ENCODE measurements around the gene RPL36.

Gene RPL36

GRCh38 chr19:5671600-5671999 lies 18.5 kb upstream of the RPL36 start:
- no peak for DNase-seq

DNA sequence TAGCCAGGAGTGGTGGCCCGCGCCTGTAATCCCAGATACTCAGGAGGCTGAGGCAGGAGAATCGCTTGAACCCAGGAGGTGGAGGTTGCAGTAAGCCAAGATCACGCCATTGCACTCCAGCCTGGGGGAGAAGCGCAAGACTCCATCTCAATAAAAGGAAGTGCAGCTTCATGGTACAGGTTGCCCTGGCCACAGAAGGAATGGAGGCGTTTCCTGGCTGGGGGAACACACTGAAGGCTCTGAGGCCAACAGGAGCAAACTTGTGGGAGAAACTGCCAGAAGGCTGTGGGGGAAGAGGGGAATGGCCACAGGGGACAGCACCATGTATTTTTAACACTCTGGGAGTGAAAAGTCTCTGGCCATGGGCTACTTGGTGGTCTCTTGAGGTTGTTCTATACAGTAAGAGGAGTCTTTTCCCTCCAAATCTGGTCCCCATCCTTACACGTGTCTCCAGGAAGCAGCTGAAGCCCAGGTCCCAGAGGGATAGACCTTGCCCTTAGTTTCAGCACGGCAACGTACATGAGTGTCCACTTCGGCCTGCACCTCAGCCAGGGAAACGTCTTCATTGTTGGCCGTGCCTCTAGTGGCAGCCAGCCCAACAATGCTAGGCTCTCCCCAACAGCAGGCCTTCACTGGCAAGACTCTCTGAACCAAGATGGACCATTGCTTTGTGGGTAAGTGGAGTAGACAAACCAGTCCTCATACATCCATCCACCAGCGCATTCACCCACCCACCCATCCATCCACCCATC lies 17.2 kb upstream of the RPL36 start:
- DNase-seq = no peak

- DNase-seq = no peak
Measured at GRCh38 chr19:5673752-5674151, 16.3 kb upstream of the RPL36 start.

GRCh38 chr19:5674714-5675113 lies 15.4 kb upstream of the RPL36 start:
- no peak for DNase-seq

DNA sequence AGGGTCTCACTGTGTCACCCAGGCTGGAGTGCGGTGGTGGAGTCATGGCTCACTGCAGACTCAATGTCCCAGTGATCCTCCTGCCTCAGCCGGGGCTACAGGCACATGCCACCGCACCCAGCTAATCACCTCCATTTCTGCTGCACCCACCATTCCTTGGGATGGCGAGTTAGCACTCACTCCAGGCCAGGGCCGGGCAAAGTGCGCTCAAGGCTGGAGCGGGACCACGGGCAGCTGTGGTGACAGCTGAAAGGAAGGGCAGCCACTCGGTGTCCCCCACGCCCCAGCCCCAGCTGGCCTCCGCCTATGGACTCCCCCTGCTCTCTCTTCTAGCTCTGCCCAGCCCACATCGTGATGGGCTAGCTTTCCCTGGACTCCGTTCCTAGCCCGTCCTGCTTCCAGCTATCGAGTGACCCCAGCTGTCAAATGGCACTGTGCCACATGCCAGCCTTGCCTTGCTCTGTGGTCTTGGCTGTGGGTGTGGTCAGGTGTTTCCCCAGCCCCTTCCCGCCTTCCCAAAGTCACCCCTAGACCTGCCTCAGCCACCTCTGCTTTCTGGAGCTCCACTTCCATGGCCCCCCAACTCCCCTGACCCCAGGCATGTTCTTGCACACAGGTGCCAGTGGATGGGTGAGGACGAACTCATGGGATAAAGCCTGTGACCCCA lies 13.9 kb upstream of the RPL36 start:
- no peak for DNase-seq

DNA sequence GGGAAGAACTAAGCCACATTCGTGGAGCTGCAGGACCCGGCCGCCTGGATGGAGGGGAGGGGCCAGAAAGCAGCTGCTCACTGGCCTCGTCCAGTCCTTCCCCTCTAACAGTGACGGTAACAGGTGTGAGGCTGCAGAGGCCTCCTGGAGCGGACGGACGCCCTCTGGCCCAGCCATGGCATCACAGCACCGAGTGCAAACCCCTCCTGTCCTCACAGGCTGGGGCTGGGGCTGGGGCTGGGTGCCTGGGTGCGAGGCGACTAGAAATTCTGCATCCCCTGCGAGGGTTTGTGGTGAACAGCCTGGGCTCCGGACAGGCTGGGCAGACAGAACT lies 13.4 kb upstream of the RPL36 start:
- no peak for DNase-seq

GRCh38 chr19:5677136-5677535 lies 13.0 kb upstream of the RPL36 start:
- no peak for DNase-seq

GRCh38 chr19:5677580-5677979 lies 12.5 kb upstream of the RPL36 start:
- no peak for DNase-seq

DNA sequence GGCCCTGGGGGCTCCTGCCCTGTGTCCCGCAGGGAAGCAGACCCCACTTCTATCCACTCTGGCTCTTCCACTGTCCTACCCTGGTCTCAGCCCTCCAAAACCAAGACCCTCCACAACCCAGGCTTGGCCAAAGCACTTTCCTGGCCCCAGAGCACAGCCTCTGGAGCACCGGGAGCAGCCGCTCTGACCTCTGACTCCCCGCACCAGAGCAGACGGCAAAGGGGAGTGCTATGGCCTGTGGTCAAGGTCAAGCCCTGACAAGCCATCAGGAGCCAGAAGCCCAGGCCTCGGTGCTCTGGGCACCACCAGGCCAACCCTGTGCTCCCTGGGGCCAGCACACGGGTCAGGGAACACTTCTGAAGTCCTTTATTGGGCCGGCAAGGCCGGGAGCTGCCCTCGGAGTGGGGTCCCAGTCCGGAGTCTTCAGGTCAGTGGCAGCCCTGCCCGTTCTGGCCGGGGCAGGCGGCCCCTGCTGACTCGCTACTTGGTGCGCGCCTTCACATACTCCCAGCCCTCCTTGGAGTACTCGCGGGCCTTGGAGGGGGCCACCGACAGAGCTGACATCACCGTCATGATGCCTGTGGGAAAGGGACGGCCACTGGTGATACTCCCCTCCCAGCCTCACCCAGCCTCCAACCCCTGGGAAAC lies 11.9 kb upstream of the RPL36 start:
- DNase-seq = no peak

DNA sequence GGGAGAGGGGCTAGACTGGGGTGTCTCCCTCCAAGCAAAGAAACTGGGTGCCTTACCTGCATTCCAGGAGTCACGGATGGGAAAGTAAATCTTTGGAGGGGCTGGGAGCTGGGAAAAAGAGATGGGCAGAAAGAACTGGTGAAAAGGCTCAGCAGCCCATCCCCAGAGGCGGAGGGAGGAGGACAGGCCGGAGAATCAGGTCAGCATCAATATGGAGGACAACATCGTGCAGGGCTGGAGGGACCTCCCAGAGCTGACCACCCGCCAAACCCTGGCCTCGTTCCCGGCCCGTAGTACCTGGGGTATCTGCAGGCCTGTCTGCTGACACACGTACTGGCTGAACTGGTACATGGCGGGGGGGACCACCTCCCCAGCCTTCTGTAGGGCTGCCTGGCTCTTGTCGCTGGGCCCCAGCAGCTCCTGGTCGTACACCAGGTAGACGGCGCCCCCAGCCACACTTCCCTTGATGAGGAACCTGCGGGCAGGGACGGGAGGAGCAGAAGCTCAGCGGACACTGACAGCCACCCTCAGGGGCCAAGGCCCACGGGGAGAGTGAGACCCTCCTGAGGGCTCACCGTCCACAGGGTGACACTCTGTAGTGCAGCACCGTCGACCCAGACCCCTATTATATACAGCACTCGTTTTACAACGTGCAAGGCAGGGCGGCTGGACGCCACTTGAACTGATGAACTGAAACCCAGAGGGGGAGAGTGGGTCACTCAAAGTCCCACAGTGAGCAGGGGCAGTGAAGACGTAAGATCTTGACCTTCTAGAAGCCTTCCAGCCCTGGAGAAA lies 10.6 kb upstream of the RPL36 start:
- no peak for DNase-seq

DNA sequence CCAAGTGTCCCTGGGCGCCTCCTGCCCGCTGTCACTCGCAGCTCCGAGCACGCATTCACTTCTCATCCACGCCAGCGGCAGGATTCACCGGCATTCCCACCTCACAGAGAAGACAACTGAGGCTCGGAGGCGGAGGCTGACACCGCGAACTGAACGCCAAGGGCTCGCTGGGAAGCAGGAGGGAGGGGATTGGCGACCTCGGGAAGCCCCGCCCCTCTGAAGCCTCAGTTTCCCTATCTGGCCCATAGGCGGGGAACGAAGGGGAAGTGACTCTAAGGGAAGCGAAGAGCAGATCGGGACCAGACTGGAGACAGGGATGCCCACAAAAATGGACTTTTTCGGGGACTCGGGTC lies 10.0 kb upstream of the RPL36 start:
- no peak for DNase-seq

DNA sequence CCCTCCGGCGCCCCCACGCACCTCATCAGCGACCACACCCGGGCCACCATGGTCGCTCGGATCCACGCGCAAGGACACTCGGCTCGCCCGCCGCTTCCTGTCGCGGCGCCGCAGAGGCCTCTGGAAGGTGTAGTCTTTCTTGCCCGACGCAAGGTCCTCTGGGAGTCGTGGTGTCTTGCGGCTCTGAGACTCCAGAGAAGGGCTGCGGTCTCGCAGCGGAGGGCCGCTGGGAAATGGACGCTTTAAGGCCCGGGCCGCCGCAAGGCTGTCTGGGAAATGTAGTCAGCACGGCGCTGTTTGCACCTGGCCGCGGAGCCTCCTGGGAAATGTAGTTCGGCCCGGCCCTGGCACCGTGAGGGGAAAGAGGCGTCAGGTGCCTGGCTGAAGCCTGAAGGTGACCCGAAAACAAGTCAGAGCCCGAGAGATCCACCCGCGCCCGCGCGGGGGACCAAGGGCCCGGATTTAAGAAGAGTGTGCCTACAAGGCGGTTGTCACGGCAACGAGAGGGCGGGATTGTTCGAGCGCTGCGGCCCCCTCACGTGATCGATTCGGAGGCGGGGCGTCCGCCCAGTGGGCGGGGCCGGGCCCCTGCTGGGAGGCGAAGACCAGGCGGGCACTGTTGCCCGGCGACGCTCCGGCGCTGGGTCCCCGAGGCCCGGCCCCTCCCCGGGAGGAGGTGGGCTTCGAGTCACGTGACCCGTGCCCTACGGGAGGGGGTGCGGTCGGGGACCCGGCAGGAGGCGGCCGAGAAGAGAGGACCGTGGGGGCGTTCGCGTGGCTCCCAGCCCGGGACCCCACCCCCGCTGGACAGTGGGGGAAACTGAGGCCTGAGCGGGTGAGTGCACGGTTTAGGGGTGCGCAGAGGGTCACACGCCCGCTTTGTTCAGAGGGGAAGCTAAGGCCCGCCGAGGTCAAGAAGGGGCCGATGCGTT lies 9.4 kb upstream of the RPL36 start, which contains the start of the genes HSD11B1L and MICOS13:
Gene HSD11B1L, plus strand, starts transcription at position 591 of the 932 bp plus-strand sequence. CDS start 3,806 bp downstream, outside the sequence.
Gene MICOS13, minus strand, starts transcription at position 80 of the 932 bp plus-strand sequence. Its CDS starts 30 bp downstream, at position 50.
- DNase-seq = peak; percentile 100

- no peak for DNase-seq
Measured at GRCh38 chr19:5681391-5682106, 8.5 kb upstream of the RPL36 start.

GRCh38 chr19:5682107-5682482 lies 8.0 kb upstream of the RPL36 start:
- no peak for DNase-seq

DNA sequence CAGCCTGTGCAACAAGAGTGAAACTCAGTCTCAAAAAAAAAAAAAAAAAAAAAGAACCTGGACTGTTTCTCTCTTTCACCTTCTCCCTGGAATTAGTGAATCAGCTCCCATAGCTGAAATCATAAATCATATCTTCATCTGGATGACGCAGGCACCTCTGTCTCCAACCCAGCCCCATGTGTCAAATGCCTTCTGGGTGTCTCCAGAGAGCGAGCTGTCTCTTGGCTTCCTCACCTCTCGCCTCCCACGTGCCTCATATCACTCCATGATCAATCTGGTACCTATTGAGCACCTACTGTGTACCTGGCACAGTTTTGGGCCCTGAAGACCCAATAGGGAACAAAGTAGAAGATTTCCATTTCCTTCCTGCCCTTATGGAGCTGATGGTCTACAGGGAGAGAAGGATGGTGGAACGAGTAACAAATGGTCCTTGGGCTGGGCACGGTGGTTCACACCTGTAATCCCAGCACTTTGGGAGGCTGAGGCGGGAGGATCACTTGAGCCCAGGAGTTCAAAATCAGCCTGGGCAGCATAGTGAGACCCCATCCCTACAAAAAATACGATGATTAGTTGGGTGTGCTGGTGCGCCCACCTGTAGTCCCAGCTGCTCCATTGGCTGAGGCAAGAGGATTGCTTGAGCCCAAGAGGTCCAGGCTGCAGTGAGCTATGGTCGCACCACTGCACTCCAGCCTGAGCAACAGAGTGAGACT lies 6.8 kb upstream of the RPL36 start:
- DNase-seq = no peak

DNA sequence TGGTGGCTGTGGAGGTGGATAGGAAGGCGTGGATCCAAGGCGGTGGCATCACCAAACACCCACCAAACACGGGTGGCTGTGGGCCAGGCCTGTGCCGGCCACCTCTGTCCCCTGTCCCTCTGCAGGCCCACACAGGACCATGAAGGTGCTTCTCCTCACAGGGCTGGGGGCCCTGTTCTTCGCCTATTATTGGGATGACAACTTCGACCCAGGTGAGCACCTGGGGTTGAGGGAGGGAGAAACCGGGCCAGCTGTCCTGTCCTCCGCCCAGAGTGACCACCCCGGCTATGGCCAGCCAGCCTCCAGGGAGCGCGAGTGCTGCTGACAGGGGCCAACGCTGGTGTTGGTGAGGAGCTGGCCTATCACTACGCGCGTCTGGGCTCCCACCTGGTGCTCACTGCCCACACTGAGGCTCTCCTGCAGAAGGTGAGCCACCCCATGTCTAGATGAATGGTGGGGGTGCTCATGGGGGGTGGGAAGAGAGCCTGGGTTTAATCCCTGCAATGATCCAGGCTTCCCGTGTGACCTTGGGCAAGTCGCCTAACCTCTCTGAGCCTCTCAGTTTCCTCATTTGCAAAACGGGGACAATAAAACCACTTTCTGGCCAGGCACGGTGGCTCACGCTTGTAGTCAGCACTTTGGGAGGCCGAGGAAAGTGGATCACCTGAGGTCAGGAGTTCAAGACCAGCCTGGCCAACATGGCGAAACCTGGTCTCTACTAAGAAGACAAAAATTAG lies 5.2 kb upstream of the RPL36 start:
- no peak for DNase-seq

- DNase-seq = no peak
Measured at GRCh38 chr19:5686326-5686646, 3.8 kb upstream of the RPL36 start.

DNA sequence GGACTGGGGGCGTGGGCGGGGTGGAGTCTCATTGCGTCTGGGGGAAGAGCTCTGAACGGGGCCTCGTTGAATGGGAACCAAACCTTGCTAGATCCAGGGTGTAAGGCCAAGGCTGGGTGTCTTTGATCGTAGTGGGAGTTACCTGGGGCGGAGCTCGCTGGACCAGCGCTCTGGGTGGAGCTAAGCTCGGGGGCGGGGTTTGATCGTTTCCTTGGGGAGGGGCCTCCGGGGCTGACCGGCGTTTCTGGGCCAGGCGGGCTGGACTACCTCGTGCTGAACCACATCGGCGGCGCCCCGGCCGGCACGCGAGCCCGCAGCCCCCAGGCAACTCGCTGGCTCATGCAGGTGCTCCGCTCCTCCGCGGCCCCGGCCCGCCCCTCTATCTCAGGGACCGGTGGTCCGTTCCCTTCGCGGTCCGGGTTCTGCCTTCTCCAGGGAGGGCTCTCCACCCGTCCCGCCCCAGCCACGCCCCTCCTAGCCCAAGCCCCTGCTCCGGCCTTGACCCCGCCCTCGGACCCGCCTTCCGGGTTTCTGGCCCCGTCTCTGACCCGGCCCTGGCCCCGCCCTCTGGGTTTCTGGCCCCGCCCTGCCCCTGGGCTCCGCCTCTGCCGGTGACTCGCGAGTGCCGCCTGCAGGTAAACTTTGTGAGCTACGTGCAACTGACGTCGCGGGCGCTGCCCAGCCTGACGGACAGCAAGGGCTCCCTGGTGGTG lies 3.3 kb upstream of the RPL36 start:
- DNase-seq = peak; percentile 95

Measured in right kidney (tissue), 1 donor.